HG03045 (cell line): ENCODE data around the gene HOXB4.
"Not testable (repeated sequence)": the region's sequence is repeated elsewhere in the genome, so short reads cannot be mapped to it uniquely, and the experiment has no call there.

Experiments
- ATAC-seq: cut with Tn5 transposase; IDR thresholded peaks from one replicate; pipeline ENCODE4 v1.9.1; 2021; ENCODE audit warnings: mild to moderate bottlenecking, moderate library complexity; ENCODE audit not compliant: unreplicated experiment

Gene HOXB4

DNA sequence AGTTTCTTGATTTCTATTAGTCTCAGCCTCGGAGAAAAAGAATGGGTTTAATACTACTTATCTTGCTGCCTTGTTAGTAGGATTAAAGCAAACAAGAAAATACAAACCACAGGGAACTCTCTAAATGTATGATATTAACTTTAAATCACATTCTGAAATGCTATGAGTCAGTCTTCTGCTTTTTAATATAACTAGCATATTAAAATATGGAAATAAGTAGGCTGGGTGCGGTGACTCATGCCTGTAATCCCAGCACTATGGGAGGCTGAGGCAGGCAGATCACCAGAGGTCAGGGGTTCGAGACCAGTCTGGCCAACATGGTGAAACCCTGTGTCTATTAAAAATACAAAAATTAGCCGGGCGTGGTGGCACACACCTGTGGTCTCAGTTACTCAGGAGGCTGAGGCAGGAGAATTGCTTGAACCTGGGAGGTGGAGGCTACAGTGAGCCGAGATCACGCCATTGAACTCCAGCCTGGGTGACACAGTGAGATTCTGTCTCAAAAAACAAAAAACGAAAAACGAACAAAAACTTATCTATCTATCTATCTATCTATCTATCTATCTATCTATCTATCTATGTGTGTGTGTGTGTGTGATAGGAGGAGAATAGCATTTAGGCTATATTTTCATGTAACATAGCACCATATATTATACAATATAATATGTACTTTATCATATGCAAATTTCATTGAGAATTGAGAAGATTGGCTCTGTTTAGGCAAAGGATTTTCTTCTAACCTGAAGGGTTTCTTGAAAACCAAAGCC, 42.2 kb downstream of the HOXB4 start:
- ATAC-seq = not testable (repeated sequence)

- ATAC-seq = no peak
Measured at GRCh38 chr17:48532261-48532660, 45.9 kb downstream of the HOXB4 start.

DNA sequence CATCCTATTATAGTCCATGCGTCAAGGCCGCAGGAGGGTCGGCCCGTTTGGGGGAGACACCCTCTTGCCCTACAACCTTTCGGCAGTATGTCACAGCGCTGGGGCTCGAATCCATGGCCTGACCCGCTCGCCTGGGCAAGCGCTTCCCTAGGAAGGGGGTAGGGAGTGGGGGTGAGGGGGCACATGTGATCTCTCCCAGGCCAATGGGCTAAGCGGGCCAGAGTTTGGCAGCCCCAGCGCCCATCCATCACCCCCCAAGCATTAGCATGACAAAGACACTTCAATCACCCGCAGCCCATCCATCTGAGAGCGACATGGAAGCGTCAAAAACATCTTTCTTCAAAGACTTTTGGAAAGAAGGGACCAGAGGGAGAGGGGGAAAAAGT, 47.3 kb downstream of the HOXB4 start, which contains the start of gene HOXB1:
TSS of gene HOXB1 (minus strand) at position 125 of the 386 bp plus-strand sequence. CDS start at position 18, 107 bp downstream.
- no peak for ATAC-seq

- no peak for ATAC-seq
Measured at GRCh38 chr17:48530208-48530886, 47.8 kb downstream of the HOXB4 start.

GRCh38 chr17:48529683-48530009, 48.5 kb downstream of the HOXB4 start:
- no peak for ATAC-seq

DNA sequence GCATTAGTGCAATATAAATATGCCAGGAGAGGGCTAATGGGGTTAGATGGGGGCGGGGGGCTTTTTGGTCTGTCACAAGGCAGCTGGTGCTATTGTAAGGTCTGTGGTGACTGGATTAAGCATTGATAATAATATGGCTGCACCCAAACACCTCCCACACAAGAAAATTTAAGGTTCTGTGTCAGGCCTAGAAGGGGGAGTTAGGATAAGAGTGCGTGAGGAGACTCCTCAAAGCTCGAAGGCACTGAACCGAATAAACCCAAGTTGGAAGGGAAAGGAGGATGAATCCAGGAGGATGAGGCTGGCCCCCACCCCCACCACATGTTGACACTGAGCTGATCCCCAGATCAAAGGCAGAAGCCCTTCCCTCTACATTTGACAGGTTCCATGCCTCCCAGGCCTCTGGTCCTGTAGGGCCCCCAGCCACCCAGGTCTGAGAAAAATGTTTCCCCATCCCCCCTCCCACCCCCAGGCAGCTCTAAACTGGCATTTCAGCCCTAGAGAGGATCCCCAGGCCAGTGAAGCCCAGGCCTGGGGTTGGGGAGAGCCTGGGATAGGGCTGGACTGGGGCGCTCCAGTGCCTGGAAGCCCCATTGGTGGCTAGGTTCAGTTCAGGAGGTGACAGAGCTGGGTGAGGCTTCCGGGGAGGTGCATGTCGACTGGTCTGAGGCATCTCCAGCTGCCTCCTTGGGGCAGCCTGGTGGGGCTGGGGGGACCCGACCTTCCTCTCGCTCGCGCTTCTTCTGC, 49.0 kb downstream of the HOXB4 start:
- ATAC-seq = no peak

- no peak for ATAC-seq
Measured at GRCh38 chr17:48528153-48528935, 49.8 kb downstream of the HOXB4 start.

DNA sequence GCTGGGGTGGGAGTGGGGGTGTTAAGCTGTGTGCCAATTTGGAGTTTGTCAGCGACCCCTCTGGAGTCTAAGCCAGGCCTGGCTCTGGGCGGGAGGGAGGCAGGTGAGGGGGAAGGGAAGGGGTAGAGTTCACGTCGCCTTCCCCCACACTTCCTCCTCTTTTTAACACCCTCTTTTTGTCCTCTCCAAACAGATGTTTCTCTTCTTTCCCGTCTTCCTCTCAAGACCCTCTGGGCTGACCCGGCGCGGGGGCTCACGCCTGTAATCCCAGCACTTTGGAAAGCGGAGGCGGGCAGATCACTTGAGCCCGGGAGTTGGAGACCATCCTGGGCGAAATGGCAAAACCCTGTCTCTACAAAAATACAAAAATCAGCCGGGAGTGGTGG, 50.6 kb downstream of the HOXB4 start:
- ATAC-seq = no peak

DNA sequence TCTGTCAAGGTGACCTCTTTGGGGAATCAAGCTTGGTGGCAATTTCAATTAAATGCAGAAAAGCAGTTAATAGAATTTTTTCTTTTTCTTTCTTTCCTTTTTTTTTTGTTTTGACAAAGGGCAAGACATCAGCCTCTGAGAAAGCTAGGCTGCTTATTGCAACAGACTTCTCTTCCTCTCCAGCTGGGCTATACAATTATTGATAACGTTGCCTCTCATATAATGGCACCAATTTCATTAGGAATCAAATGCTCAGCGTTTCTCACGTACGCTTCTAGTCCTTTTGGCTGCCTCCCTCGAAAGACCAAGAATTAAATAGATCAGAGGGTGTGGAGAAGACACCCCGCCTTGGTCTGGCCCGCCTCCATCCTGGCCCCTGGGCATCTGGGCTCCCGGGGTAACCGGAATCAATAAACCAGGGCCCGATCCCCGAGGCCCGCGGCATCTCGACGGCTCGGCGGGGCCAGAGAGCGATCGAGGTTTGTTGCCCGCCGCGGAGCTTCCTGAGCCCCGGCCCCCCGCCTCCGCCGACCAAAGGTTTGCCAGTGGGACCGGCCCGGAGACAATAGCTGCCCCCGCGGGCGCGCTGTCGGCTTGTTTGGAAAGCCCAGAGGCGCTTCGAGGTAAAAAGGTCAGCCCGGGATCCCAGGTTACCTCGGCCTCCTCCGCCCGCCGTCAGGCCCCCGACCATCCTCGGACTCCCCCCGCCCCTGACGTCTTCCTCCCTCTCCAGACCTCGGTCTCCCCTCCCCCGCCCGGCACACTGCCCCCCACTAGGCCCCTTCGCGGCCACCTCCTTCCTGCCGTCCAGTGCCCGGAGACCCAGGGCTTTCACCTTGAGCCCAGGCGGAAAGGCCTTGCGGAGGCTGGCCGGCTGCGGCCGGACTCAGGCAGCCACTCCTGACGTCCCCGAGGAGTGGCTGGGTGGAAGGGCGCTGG, 51.3 kb downstream of the HOXB4 start:
- no peak for ATAC-seq
